ENCODE results near the gene DMRTB1. TPM values are rescaled to one million over a fixed set of nuclear protein-coding genes. Genes with fewer than 3 reads are reported as not detected.

Gene DMRTB1
- total RNA-seq, 1 experiment from 2014 or later: not detected

GRCh38 chr1:53450225-53450624 is 9.0 kb upstream of the DMRTB1 start:
- H3K4me2 ChIP-seq (ENCODE audit: low read depth, low read length, poor library complexity, severe bottlenecking): no peak overlapping the region
- no peaks in the 10 kb centered on the region for H3K4me1 ChIP-seq (ENCODE audit: low read length)
- no peaks in the 10 kb centered on the region for H3K9me2 ChIP-seq (replicated peaks; ENCODE audit: insufficient read depth, low read length)
- H3K27me3 ChIP-seq (ENCODE audit: low read length): no peaks in the 10 kb centered on the region
- H3K36me3 ChIP-seq (ENCODE audit: insufficient read depth, low read length): no peaks in the 10 kb centered on the region
- H4K20me1 ChIP-seq (ENCODE audit: insufficient read depth, low read depth, low read length): no peaks in the 10 kb centered on the region
- H2AFZ ChIP-seq (ENCODE audit: low read length): no peak overlapping the region
- H3K9me3 ChIP-seq (ENCODE audit: low read length): no peaks in the 10 kb centered on the region
- no peak overlapping the region for H3K27ac ChIP-seq (ENCODE audit: low read length)
- H3K79me2 ChIP-seq (ENCODE audit: low read length): no peaks in the 10 kb centered on the region
- no peak overlapping the region for H3K4me3 ChIP-seq (ENCODE audit: low read length)
- peak; percentile 65 for DNase-seq
- H3K9ac ChIP-seq (ENCODE audit: low read length): no peak overlapping the region

- H3K27ac ChIP-seq (ENCODE audit: low read length): no peak overlapping the region
- H3K4me1 ChIP-seq (ENCODE audit: low read length): no peaks in the 10 kb centered on the region; the same call in 1 of the 2 replicates
- H3K79me2 ChIP-seq (ENCODE audit: low read length): no peaks in the 10 kb centered on the region
- H2AFZ ChIP-seq (ENCODE audit: low read length): no peak overlapping the region
- no peaks in the 10 kb centered on the region for H3K9me3 ChIP-seq (ENCODE audit: low read length)
- no peak for DNase-seq
- no peak overlapping the region for H3K4me2 ChIP-seq (ENCODE audit: low read depth, low read length, poor library complexity, severe bottlenecking)
- H3K9ac ChIP-seq (ENCODE audit: low read length): no peak overlapping the region
- no peaks in the 10 kb centered on the region for H3K9me2 ChIP-seq (replicated peaks; ENCODE audit: insufficient read depth, low read length)
- no peaks in the 10 kb centered on the region for H3K27me3 ChIP-seq (ENCODE audit: low read length)
- no peaks in the 10 kb centered on the region for H3K36me3 ChIP-seq (ENCODE audit: insufficient read depth, low read length)
- no peak overlapping the region for H3K4me3 ChIP-seq (ENCODE audit: low read length)
- H4K20me1 ChIP-seq (ENCODE audit: insufficient read depth, low read depth, low read length): no peaks in the 10 kb centered on the region
These were observed 5.2 kb upstream of the DMRTB1 start for GRCh38 chr1:53454019-53454418.

- H3K9ac ChIP-seq (ENCODE audit: low read length): no peak overlapping the region
- H3K4me1 ChIP-seq (ENCODE audit: low read length): no peaks in the 10 kb centered on the region; the same call in 1 of the 2 replicates
- H3K27ac ChIP-seq (ENCODE audit: low read length): no peak overlapping the region
- no peak overlapping the region for H3K4me3 ChIP-seq (ENCODE audit: low read length)
- no peak for DNase-seq
- H3K36me3 ChIP-seq (ENCODE audit: insufficient read depth, low read length): no peaks in the 10 kb centered on the region
- no peaks in the 10 kb centered on the region for H3K27me3 ChIP-seq (ENCODE audit: low read length)
- H3K4me2 ChIP-seq (ENCODE audit: low read depth, low read length, poor library complexity, severe bottlenecking): no peak overlapping the region
- H4K20me1 ChIP-seq (ENCODE audit: insufficient read depth, low read depth, low read length): no peaks in the 10 kb centered on the region
- H3K9me3 ChIP-seq (ENCODE audit: low read length): no peaks in the 10 kb centered on the region
- no peak overlapping the region for H2AFZ ChIP-seq (ENCODE audit: low read length)
- H3K9me2 ChIP-seq (replicated peaks; ENCODE audit: insufficient read depth, low read length): no peaks in the 10 kb centered on the region
- H3K79me2 ChIP-seq (ENCODE audit: low read length): no peaks in the 10 kb centered on the region
These were observed 3.7 kb upstream of the DMRTB1 start for GRCh38 chr1:53455364-53455991.

GRCh38 chr1:53458634-53459033 is 565 bp upstream of the DMRTB1 start:
- Histone ChIP-seq H2AFZ (ENCODE audit: low read length) (no peak overlapping the region), H3K79me2 (ENCODE audit: low read length) (no peaks in the 10 kb centered on the region), H3K9me3 (ENCODE audit: low read length) (no peaks in the 10 kb centered on the region), H3K9ac (ENCODE audit: low read length) (no peak overlapping the region), H3K9me2 (replicated peaks; ENCODE audit: insufficient read depth, low read length) (no peaks in the 10 kb centered on the region), H3K36me3 (ENCODE audit: insufficient read depth, low read length) (no peaks in the 10 kb centered on the region), H3K4me3 (ENCODE audit: low read length) (no peak overlapping the region), H3K4me1 (ENCODE audit: low read length) (no peaks in the 10 kb centered on the region; the same call in 1 of the 2 replicates), H3K4me2 (ENCODE audit: low read depth, low read length, poor library complexity, severe bottlenecking) (no peak overlapping the region), H3K27me3 (ENCODE audit: low read length) (no peaks in the 10 kb centered on the region), H3K27ac (ENCODE audit: low read length) (no peak overlapping the region), H4K20me1 (ENCODE audit: insufficient read depth, low read depth, low read length) (no peaks in the 10 kb centered on the region)
- DNase-seq: no peak

GRCh38 chr1:53460211-53460634 is 1.0 kb downstream of the DMRTB1 start:
- Histone ChIP-seq H4K20me1 (ENCODE audit: insufficient read depth, low read depth, low read length) (no peaks in the 10 kb centered on the region), H3K9ac (ENCODE audit: low read length) (no peak overlapping the region), H3K4me2 (ENCODE audit: low read depth, low read length, poor library complexity, severe bottlenecking) (no peak overlapping the region), H3K4me1 (ENCODE audit: low read length) (no peaks in the 10 kb centered on the region; the same call in 1 of the 2 replicates), H2AFZ (ENCODE audit: low read length) (no peak overlapping the region), H3K79me2 (ENCODE audit: low read length) (no peaks in the 10 kb centered on the region), H3K4me3 (ENCODE audit: low read length) (no peak overlapping the region), H3K9me3 (ENCODE audit: low read length) (no peaks in the 10 kb centered on the region), H3K27ac (ENCODE audit: low read length) (no peak overlapping the region), H3K36me3 (ENCODE audit: insufficient read depth, low read length) (no peaks in the 10 kb centered on the region), H3K9me2 (replicated peaks; ENCODE audit: insufficient read depth, low read length) (no peaks in the 10 kb centered on the region), H3K27me3 (ENCODE audit: low read length) (no peaks in the 10 kb centered on the region)
- no peak for DNase-seq

GRCh38 chr1:53460666-53461322 is 1.6 kb downstream of the DMRTB1 start:
- no peak for DNase-seq
- H4K20me1 ChIP-seq (ENCODE audit: insufficient read depth, low read depth, low read length): no peaks in the 10 kb centered on the region
- no peak overlapping the region for H3K4me3 ChIP-seq (ENCODE audit: low read length)
- no peaks in the 10 kb centered on the region for H3K27me3 ChIP-seq (ENCODE audit: low read length)
- H3K9me3 ChIP-seq (ENCODE audit: low read length): no peaks in the 10 kb centered on the region
- no peaks in the 10 kb centered on the region for H3K9me2 ChIP-seq (replicated peaks; ENCODE audit: insufficient read depth, low read length)
- H3K27ac ChIP-seq (ENCODE audit: low read length): no peak overlapping the region
- H3K79me2 ChIP-seq (ENCODE audit: low read length): no peaks in the 10 kb centered on the region
- H3K9ac ChIP-seq (ENCODE audit: low read length): no peak overlapping the region
- H2AFZ ChIP-seq (ENCODE audit: low read length): no peak overlapping the region
- no peaks in the 10 kb centered on the region for H3K36me3 ChIP-seq (ENCODE audit: insufficient read depth, low read length)
- no peaks in the 10 kb centered on the region; the same call in 1 of the 2 replicates for H3K4me1 ChIP-seq (ENCODE audit: low read length)
- H3K4me2 ChIP-seq (ENCODE audit: low read depth, low read length, poor library complexity, severe bottlenecking): no peak overlapping the region

GRCh38 chr1:53461323-53462044 is 2.3 kb downstream of the DMRTB1 start:
- no peaks in the 10 kb centered on the region for H3K79me2 ChIP-seq (ENCODE audit: low read length)
- H3K27me3 ChIP-seq (ENCODE audit: low read length): no peaks in the 10 kb centered on the region
- no peaks in the 10 kb centered on the region for H3K9me2 ChIP-seq (replicated peaks; ENCODE audit: insufficient read depth, low read length)
- H3K4me1 ChIP-seq (ENCODE audit: low read length): no peaks in the 10 kb centered on the region; the same call in 1 of the 2 replicates
- DNase-seq: no peak
- H3K27ac ChIP-seq (ENCODE audit: low read length): no peak overlapping the region
- no peak overlapping the region for H3K4me2 ChIP-seq (ENCODE audit: low read depth, low read length, poor library complexity, severe bottlenecking)
- no peaks in the 10 kb centered on the region for H4K20me1 ChIP-seq (ENCODE audit: insufficient read depth, low read depth, low read length)
- H3K9ac ChIP-seq (ENCODE audit: low read length): no peak overlapping the region
- H3K36me3 ChIP-seq (ENCODE audit: insufficient read depth, low read length): no peaks in the 10 kb centered on the region
- H3K4me3 ChIP-seq (ENCODE audit: low read length): no peak overlapping the region
- no peaks in the 10 kb centered on the region for H3K9me3 ChIP-seq (ENCODE audit: low read length)
- no peak overlapping the region for H2AFZ ChIP-seq (ENCODE audit: low read length)

- Histone ChIP-seq H4K20me1 (ENCODE audit: insufficient read depth, low read depth, low read length) (no peaks in the 10 kb centered on the region), H3K4me3 (ENCODE audit: low read length) (no peak overlapping the region), H3K79me2 (ENCODE audit: low read length) (no peaks in the 10 kb centered on the region), H2AFZ (ENCODE audit: low read length) (no peak overlapping the region), H3K4me1 (ENCODE audit: low read length) (no peaks in the 10 kb centered on the region), H3K27ac (ENCODE audit: low read length) (no peak overlapping the region), H3K9me2 (replicated peaks; ENCODE audit: insufficient read depth, low read length) (no peaks in the 10 kb centered on the region), H3K27me3 (ENCODE audit: low read length) (no peaks in the 10 kb centered on the region), H3K36me3 (ENCODE audit: insufficient read depth, low read length) (no peaks in the 10 kb centered on the region), H3K4me2 (ENCODE audit: low read depth, low read length, poor library complexity, severe bottlenecking) (no peak overlapping the region), H3K9ac (ENCODE audit: low read length) (no peak overlapping the region), H3K9me3 (ENCODE audit: low read length) (no peaks in the 10 kb centered on the region)
- no peak for DNase-seq
These were observed 3.0 kb downstream of the DMRTB1 start for GRCh38 chr1:53462193-53462592.

Measured in Karpas-422 (cell line).